ENCODE data around the gene PFKFB3.

- no peak for TF ChIP-seq EP300 (IDR thresholded peaks at IDR 0.05)
- TF ChIP-seq CTCF (IDR thresholded peaks at IDR 0.05): no peak
- TF ChIP-seq POLR2A (IDR thresholded peaks at IDR 0.05): no peak
Observed at GRCh38 chr10:6170638-6171037, 32.1 kb upstream of the PFKFB3 start.

Measured in sigmoid colon (tissue), 4 donors.